Endodermal cell (in vitro differentiated cells): Measurements from ENCODE around the gene PPIP5K2. TPM values are rescaled to one million over a fixed set of nuclear protein-coding genes. Genes with fewer than 3 reads are reported as not detected.

Experiments
- DNase-seq: peaks from one replicate; pipeline ENCODE4 v3.0.0-alpha.2; 2017
- H3K27ac ChIP-seq: 2 replicates; pipeline ENCODE4 v1.5.1; 2013; ENCODE audit warnings: mild to moderate bottlenecking, low read depth, low read length, moderate library complexity
- H3K27me3 ChIP-seq: 2 replicates; pipeline ENCODE4 v1.6.1; 2013; ENCODE audit warnings: mild to moderate bottlenecking, low read length, moderate library complexity; ENCODE audit not compliant: insufficient read depth, control insufficient read depth, poor library complexity, severe bottlenecking
- H3K36me3 ChIP-seq: 2 replicates; pipeline ENCODE4 v1.7.0; 2013; ENCODE audit warnings: mild to moderate bottlenecking, low read length, moderate library complexity; ENCODE audit not compliant: control insufficient read depth, insufficient read depth
- H3K4me1 ChIP-seq: one replicate; pipeline ENCODE4 v1.7.0; 2013; ENCODE audit warnings: low read length; ENCODE audit not compliant: control insufficient read depth, insufficient read depth
- H3K4me3 ChIP-seq: 2 replicates; pipeline ENCODE4 v1.5.1; 2013; ENCODE audit warnings: mild to moderate bottlenecking, low read length, moderate library complexity
- H3K9ac ChIP-seq: 2 replicates; pipeline ENCODE4 v1.6.1; 2013; ENCODE audit warnings: mild to moderate bottlenecking, low read length, moderate library complexity; ENCODE audit not compliant: poor library complexity, severe bottlenecking; ENCODE audit errors: extremely low read depth
- H3K9me3 ChIP-seq: 2 replicates; pipeline ENCODE4 v1.6.1; 2013; ENCODE audit warnings: mild to moderate bottlenecking, low read length, moderate library complexity; ENCODE audit not compliant: control insufficient read depth
- H3K27ac Mint-ChIP-seq: 2 replicates; pipeline ENCODE4 v1.8.0; 2020; ENCODE audit warnings: mixed read lengths
- H3K27me3 Mint-ChIP-seq: 2 replicates; pipeline ENCODE4 v1.8.0; 2021; ENCODE audit warnings: mild to moderate bottlenecking, mixed read lengths; ENCODE audit not compliant: insufficient read depth
- H3K36me3 Mint-ChIP-seq: 2 replicates; pipeline ENCODE4 v1.8.0; 2020; ENCODE audit warnings: low read depth, mixed read lengths
- H3K4me1 Mint-ChIP-seq: 2 replicates; pipeline ENCODE4 v1.8.0; 2020; ENCODE audit warnings: mixed read lengths
- H3K4me3 Mint-ChIP-seq: 2 replicates; pipeline ENCODE4 v1.8.0; 2020; ENCODE audit warnings: mild to moderate bottlenecking, moderate library complexity, mixed read lengths
- H3K9me3 Mint-ChIP-seq: 2 replicates; pipeline ENCODE4 v1.8.0; 2020; ENCODE audit warnings: mild to moderate bottlenecking, mixed read lengths
- CTCF ChIP-seq: fragments of 200-600 bp; sonication (generic); conservative IDR thresholded peaks from 2 replicates; pipeline ENCODE4 v1.5.0; 2021; ENCODE audit warnings: antibody characterized with exemption, mild to moderate bottlenecking
- WGBS, 2 experiments: methylation state at CpG; one replicate each; pipeline versions ENCODE4 v1.1.5 to v1.1.7; 2013; ENCODE audit warnings: missing lambda C conversion rate in 2 of 2, mixed read lengths in 1 of 2; ENCODE audit not compliant: insufficient coverage in 1 of 2, insufficient read length in 1 of 2; 5-methylcytosine and 5-hydroxymethylcytosine counted together
- total RNA-seq, 2 donors: library from RNA; stranded (reverse); fragmentation: NEBNext Ultra II Directional in 1 of 2; extraction: Animal tissue kit (Norgen Biotek cat#: 25700) in 1 of 2; gene quantifications; 2 replicates in 1 of 2; 3 replicates in 1 of 2; pipeline ENCODE4 v1.2.1, GENCODE V29; 2021

Gene PPIP5K2
- total RNA-seq, 2 donors from 2014 or later = 67.1 to 68.0 TPM

DNA sequence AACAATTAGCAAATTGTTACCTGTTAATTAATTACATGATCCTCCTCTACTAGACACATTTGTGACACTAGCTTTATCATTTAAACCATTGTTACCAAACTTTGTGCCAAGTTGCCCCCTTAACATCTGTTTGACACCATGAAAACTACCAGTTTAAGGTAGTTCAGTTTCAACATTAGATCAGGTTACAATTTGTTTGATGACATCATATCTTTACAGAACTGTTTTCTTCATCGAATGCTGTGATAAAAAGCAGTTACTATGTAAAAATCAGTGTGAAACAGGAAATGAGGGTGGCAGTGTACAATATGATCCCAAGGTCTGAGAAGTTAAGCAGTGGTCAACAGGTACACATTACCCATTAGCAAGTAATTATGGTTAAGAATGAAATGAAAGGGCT lies 17.9 kb upstream of the PPIP5K2 start:
- 83 to 100% methylated on average over 1 of the region's 1 CpG for WGBS, 2 experiments
- TF ChIP-seq CTCF = no peak
- DNase-seq = no peak
- H3K27me3 ChIP-seq = no peaks in the 10 kb centered on the region
- Mint-ChIP-seq H3K4me1 (no peaks in the 10 kb centered on the region), H3K27ac (no peak overlapping the region), H3K4me3 (no peak overlapping the region), H3K36me3 (peaks cover 12% of the 10 kb centered on the region), H3K27me3 (no peaks in the 10 kb centered on the region), H3K9me3 (no peaks in the 10 kb centered on the region)
- H3K9ac ChIP-seq = no peak overlapping the region
- no peak overlapping the region for H3K4me3 ChIP-seq
- peaks cover 11% of the 10 kb centered on the region for H3K36me3 ChIP-seq
- no peaks in the 10 kb centered on the region for H3K9me3 ChIP-seq
- H3K27ac ChIP-seq = no peak overlapping the region
- H3K4me1 ChIP-seq = no peaks in the 10 kb centered on the region

DNA sequence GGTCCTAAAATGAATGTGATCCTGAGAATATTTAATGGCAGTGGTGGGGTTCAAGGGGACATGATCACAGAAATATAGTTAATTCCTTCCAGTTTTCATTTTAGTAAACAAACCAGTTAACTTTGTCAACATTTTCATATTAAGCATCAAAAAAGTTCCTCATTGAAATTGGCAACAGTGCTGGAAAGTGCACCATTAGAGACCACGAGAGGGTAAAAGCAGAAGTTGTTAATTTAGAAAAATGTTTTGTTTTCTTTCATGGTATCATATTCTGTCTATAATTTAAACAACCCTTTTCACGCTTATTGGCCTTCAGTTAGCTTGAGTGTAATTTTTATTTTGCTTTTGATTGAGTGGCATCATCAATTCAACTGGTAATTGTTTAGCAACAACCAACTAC lies 12.0 kb upstream of the PPIP5K2 start:
- H3K4me3 Mint-ChIP-seq = no peak overlapping the region
- no peaks in the 10 kb centered on the region for H3K4me1 ChIP-seq
- H3K4me3 ChIP-seq = no peak overlapping the region
- H3K27ac Mint-ChIP-seq = peak overlapping the region; percentile 52
- 100% methylated on average over 1 of the region's 2 CpGs for WGBS, 2 experiments
- DNase-seq = no peak
- H3K27me3 ChIP-seq = no peaks in the 10 kb centered on the region
- peaks cover 3% of the 10 kb centered on the region for H3K9me3 Mint-ChIP-seq
- no peak overlapping the region for H3K27ac ChIP-seq
- H3K36me3 Mint-ChIP-seq = peaks cover 12% of the 10 kb centered on the region
- peaks cover 6% of the 10 kb centered on the region for H3K9me3 ChIP-seq
- H3K4me1 Mint-ChIP-seq = no peaks in the 10 kb centered on the region
- H3K9ac ChIP-seq = no peak overlapping the region
- H3K27me3 Mint-ChIP-seq = no peaks in the 10 kb centered on the region
- TF ChIP-seq CTCF = no peak
- peaks cover 12% of the 10 kb centered on the region for H3K36me3 ChIP-seq

- H3K9ac ChIP-seq = no peak overlapping the region
- DNase-seq = no peak
Observed at GRCh38 chr5:103109277-103109676, 10.8 kb upstream of the PPIP5K2 start.

More at GRCh38 chr5:103109277-103109676, 10.8 kb upstream of the PPIP5K2 start:
- no peak overlapping the region for H3K4me3 ChIP-seq
- H3K27me3 ChIP-seq = no peaks in the 10 kb centered on the region
- peaks cover 3% of the 10 kb centered on the region for H3K9me3 Mint-ChIP-seq
- no peak for TF ChIP-seq CTCF
- H3K4me1 ChIP-seq = no peaks in the 10 kb centered on the region
- H3K27me3 Mint-ChIP-seq = no peaks in the 10 kb centered on the region
- H3K27ac Mint-ChIP-seq = no peak overlapping the region
- no peak overlapping the region for H3K4me3 Mint-ChIP-seq
- peaks cover 6% of the 10 kb centered on the region for H3K9me3 ChIP-seq
- H3K27ac ChIP-seq = no peak overlapping the region
- WGBS, 2 experiments = 47% methylated on average over 1 of the region's 1 CpG; no CpG with 5 or more reads in 1 of the 2 experiments
- peaks cover 5% of the 10 kb centered on the region for H3K36me3 Mint-ChIP-seq
- peaks cover 10% of the 10 kb centered on the region for H3K36me3 ChIP-seq
- H3K4me1 Mint-ChIP-seq = no peaks in the 10 kb centered on the region
